NCI-H128 (cell line): ENCODE measurements around the gene HNRNPL.
"Not testable (repeated sequence)": the region's sequence is repeated elsewhere in the genome, so short reads cannot be mapped to it uniquely, and the experiment has no call there.

ENCODE experiments used
- DNase-seq: peaks from one replicate; lab custom pipeline; 2025; ENCODE audit not compliant: unreplicated experiment; lab: John Stamatoyannopoulos, UW

The HNRNPL gene

GRCh38 chr19:38849860-38850435 lies at the start of gene HNRNPL:
Gene HNRNPL, minus strand, starts transcription at chr19:38849986. Its CDS starts 20 bp downstream, at chr19:38849966.
- peak; percentile 100 for DNase-seq

- DNase-seq, result no peak
Observed at GRCh38 chr19:38898788-38899446, 49.1 kb upstream of the HNRNPL start.

GRCh38 chr19:38894968-38895367 lies 45.2 kb upstream of the HNRNPL start:
- no peak for DNase-seq

- DNase-seq, result no peak
Observed at GRCh38 chr19:38893341-38893771, 43.6 kb upstream of the HNRNPL start.

GRCh38 chr19:38892841-38893240 lies 43.1 kb upstream of the HNRNPL start:
- no peak for DNase-seq

- no peak for DNase-seq
Observed at GRCh38 chr19:38891771-38892170, 42.0 kb upstream of the HNRNPL start.

- no peak for DNase-seq
Observed at GRCh38 chr19:38890686-38891085, 40.9 kb upstream of the HNRNPL start.

GRCh38 chr19:38889803-38890202 lies 40.0 kb upstream of the HNRNPL start:
- DNase-seq, result no peak

GRCh38 chr19:38888876-38889275 lies 39.1 kb upstream of the HNRNPL start:
- DNase-seq, result no peak

GRCh38 chr19:38884691-38885090 lies 34.9 kb upstream of the HNRNPL start:
- not testable (repeated sequence) for DNase-seq

- DNase-seq, result no peak
Observed at GRCh38 chr19:38883286-38883685, 33.5 kb upstream of the HNRNPL start.

- DNase-seq, result no peak
Observed at GRCh38 chr19:38880882-38881609, 31.3 kb upstream of the HNRNPL start.

- no peak for DNase-seq
Observed at GRCh38 chr19:38880076-38880881, 30.5 kb upstream of the HNRNPL start.

GRCh38 chr19:38879400-38879751 lies 29.6 kb upstream of the HNRNPL start:
- DNase-seq, result no peak

- DNase-seq, result no peak
Observed at GRCh38 chr19:38878575-38879399, 29.0 kb upstream of the HNRNPL start.

- no peak for DNase-seq
Observed at GRCh38 chr19:38877781-38878574, 28.2 kb upstream of the HNRNPL start, which contains the start of gene RINL. Gene RINL, minus strand, starts transcription at chr19:38878275. Its CDS starts 1,533 bp downstream, at chr19:38876742.

GRCh38 chr19:38875656-38876395 lies 26.0 kb upstream of the HNRNPL start:
- no peak for DNase-seq

GRCh38 chr19:38873400-38873799 lies 23.6 kb upstream of the HNRNPL start:
- not testable (repeated sequence) for DNase-seq

- DNase-seq, result no peak
Observed at GRCh38 chr19:38870612-38871011, 20.8 kb upstream of the HNRNPL start.
